Stimulated activated CD4-positive, alpha-beta T cell treated with anti-CD3 and anti-CD28 coated beads, Interleukin-1b, Interleukin-23, amount 100 ng/mL, for 48 hours (primary cell): ENCODE results near the gene ZNF775.

ENCODE experiments used
- DNase-seq: peaks from one replicate; pipeline ENCODE4 v3.0.0-alpha.2; 2020

ZNF775 gene

DNA sequence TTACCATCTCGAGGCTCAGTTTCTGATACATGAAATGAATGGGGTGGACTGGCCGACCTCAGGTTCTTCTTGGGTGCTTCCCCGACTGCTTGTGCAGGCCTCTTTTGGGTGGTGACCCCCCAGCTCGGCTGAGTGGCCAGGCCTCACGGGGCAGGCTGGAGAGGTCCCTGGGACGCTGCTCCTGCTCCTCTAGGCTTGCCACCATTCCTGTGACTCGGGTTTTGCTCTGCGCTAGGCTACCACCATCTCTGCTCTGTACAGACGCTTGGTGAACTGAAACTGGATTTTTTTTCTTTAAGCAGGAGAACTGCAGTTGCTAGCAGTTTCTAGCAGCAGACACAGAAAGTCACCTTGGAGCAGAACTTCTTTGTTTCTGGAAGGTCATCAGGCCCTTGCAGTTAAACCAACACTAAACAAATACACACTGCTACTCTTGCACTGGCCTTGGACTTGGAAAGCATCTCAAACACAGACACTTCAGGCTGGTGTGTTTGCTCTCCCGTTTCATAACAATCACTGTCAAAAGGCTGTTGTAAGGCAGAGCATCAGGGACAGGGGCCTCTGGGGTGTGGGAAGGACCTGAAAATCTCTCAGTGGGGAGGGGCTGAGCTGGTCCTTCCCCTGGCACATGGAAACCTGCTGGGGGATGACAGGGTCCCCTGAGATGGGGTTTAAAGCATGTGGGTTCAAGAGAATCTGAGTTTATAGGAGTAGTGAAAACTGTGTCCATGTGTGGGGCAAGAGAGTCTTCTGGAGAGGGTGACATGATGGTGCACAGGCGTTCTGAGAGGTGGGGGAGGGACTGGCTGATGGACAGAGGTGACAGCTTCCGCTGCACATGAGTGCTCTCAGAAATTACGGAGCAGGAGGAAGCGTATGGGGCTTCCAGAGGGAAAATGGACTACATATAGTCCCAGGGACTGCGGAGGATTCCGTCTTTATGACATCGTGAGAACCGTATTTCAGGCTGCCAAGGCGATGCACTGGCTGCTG lies 36.3 kb downstream of the ZNF775 start:
- DNase-seq, result no peak

DNA sequence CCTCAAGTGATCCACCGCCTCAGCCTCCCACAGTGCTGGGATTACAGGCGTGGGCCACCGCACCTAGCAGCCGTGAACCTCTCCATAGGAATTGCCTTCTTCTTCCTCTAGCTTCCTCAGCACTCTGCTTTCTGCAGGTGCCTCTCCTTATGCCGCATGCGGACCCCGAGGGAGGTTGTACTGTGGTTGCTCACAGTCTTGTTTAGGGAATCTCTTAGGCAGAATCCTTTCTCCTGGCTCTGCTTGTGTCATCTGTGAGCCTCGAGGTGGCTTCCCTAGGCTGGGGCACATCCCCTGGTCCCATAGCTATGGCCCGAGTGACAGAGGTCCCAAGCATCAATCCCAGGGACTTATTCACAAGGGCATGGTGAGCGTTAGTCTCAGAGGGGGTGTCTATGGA lies 38.1 kb downstream of the ZNF775 start:
- DNase-seq, result no peak

DNA sequence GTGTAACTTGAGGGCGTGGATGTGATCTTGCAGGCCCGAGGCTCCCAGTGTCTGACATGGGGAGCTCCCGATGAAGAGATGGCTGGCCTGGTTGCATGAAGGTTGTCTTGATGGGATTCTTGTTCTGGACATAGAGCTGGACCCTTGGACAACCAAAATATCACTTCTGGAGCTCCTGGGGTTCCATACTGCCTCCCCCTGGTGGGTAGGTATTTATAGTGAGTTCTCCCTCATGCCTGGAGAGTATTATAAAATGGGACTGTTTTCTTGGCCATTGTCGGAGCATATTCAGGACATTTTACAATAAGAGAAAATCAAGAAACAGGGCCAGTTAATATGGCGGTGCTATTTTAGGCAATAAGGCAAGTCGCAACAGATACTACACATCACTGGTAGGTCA lies 38.7 kb downstream of the ZNF775 start:
- no peak for DNase-seq

DNA sequence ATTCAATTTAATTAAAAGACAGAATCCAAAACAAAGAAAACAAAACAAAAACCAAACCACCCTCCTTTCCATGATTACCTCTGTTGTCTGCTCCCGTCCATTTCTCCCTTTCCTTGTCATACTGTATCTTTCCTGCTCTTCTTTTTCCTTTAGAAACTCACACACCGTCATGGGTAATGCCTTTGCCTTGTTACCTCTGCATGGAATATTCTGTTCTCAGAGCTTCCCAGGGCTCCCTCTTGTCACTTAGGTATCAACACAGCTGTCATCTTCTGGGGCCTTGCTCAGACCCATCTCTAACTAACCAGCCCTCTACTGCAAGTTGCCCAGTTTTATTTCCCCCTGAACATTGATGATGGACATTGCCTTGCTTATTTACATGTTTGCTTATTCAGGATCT lies 41.1 kb downstream of the ZNF775 start:
- no peak for DNase-seq

DNA sequence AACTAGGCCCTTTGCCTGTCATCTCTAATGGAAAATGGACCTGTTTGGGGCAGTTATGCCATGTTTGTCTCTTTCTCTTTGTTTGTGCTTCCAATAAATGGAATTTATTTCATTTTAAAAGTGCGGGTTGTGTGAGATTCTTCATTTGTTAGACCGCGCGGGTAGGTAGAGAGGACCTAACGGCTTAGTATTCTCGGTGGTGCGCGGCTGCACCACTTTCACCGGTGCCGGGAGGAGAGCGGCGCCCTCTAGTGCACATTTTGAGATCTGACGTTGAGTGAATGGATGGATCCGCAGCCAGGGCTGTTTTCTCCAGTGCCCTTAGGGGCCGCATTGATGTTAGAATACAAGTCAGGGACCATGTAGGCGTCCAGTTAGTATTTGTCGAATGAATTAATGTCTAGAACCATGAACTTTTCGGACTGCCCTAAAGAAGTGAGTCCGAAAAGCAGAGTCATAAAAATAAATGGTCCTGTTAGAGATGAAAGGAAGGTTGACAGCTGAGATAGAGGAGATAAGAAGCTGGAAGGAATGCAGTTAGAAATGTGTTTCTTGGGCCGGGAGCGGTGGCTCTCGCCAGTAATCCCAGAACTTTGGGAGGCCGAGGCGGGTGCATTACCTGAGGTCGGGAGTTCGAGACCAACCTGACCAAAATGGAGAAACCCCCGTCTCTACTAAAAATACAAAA lies 42.0 kb downstream of the ZNF775 start:
- DNase-seq, result peak; percentile 83

DNA sequence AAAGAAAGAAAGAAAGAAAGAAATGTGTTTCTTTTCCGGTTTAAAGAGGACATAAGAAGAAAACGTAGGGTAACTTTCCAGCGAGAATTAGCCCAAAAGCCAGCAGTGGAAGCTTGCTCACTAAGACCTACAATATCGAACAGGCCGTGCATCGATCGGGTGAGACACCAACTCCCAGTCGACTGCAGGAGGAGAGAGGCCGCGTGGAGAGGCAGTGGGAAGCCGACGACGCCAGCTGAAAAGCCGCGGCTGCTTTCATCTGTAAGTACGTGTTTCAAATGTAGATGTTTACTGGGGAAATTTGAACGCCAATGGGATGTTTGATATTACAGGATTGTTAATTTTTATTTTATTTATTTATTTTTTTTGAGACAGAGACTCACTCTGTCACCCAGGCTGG lies 42.7 kb downstream of the ZNF775 start:
- no peak for DNase-seq

DNA sequence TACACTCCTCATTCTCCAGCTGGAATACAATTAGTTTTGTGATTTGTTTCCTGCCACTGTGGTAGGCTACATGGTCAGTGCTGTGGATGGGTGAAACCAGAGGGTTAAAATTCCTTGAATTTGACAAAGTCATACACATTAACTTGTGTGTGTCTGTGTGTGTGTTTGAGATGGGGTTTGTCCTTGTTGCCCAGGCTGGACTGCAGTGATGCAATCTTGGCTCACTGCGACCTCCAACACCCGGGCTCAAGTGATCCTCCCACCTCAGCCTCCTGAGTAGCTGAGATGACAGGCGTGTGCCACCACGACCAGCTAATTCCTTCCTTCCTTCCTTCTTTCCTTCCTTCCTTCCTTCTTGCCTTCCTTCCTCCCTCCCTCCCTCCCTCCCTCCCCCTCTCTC lies 46.5 kb downstream of the ZNF775 start:
- no peak for DNase-seq

DNA sequence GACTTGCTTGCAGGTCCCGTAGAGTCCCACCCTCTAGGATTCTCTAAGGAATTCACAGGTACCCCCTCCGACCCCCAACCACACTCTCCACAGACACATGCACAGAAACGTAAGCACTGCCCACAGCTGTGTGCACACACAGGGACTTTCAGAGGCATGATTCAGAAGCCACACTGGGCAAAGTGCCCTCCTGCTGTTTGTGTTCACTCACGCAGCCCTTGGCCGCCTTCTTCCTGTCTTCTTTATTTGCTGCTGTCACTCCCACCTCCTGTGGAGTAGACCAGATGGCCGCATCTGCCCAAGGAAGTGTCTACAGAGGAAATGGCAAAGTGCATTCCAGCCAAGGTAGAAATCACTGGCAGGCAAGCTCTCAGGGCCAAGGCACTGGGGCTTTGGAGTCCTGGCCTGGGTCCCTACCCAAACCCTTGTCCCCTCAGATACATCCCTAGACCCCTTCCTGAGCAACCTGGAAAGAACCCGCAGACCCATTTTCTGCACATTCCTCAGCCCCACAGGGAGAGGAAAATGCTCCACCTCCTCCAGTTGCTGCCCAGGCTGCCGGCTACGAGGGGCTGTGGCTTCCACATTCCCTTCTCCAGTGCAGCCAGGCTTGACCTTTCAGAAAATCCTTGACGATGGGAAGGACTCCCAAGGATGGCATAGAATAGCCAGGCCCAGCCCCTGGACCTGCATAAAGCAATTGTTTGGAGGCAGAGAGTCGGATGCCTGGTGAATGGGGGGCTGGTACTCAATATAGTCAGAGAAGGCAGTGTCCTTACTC lies 49.7 kb downstream of the ZNF775 start:
- DNase-seq, result no peak

DNA sequence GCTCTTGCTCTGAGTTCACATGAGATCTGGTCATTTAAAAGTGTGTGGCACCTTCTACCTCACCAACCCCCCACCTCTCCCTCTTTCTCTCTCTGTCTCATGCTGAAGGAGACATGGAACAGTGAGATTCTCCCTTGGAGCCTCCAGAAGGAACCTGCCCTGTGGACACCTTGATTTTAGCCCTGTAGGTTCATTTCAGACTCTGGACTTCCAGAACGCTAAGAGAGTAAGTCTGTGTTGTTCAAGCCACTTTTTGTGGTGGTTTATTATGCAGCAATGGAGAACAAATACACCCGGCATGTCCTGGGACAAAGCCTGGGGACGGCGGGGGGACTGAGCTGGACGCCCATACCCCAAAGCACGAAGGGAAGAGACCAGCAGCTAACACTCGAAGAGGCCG lies 50.6 kb downstream of the ZNF775 start:
- DNase-seq, result no peak

DNA sequence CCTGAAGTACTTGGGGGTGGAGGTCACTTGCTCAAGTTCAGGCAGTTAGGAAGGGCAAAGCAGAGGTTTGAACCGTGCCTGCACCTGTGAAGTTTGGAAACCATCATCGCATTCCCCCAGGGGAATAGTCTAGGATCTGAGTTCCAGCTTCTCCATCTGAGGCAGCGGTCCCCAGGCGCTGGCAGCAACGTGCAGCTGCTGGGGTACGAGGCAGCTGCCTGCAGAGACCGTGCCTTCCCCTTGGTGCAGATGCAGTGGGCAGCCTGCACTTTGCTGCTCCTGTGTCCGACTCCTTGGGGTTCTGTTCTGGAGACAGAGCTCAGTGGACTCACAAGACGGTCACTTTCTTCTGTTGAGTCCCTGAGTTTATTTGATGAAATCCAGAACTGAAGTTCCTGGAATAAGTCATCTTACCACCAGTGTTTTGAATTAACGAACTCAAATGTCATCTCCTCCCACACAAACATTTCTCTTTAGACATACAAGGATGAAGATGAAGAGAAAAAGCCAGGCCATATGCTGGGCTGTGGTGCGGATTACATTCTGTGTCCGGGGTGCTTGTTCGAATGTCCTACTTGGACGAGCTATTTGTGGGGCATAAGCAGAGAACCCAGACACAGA lies 51.4 kb downstream of the ZNF775 start:
- DNase-seq, result no peak

DNA sequence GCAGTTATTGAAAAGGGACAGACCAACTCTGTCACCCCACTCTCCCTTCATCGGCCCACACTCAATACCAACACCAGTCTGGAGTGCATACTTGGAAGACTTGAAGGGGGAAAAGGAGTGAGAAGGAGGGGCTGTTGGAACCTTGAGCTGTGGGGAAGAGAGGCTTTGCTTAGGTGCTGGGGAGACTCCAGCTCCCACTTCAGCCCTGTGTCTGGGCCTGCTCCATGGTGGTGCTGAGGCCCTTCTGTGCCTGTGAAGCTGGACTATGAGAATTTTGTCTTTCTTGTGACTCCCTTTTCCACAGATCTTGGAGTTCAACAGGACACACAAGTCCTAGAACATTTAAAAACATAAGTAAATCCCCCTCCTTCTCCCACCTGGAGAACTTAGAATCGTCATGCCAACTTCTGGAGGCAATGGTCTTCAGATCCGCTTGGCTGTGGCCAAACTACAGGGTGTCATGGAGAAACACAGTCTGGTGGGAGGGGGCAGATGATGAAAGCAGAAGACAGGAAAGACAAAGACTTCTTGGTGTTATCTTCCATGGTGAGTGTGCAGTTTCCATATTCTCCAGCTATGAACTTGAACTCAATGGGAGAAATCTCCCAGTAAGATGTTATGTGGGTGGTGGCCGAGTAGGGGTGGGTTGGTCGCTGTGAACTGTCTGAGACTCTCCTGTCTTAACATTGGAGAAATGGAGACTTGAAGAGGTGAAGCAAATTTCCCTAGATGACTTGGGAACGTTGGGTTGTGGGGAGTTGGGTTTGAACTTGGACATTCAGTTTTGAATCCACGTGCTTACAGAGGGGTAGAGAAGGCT lies 52.9 kb downstream of the ZNF775 start:
- no peak for DNase-seq

DNA sequence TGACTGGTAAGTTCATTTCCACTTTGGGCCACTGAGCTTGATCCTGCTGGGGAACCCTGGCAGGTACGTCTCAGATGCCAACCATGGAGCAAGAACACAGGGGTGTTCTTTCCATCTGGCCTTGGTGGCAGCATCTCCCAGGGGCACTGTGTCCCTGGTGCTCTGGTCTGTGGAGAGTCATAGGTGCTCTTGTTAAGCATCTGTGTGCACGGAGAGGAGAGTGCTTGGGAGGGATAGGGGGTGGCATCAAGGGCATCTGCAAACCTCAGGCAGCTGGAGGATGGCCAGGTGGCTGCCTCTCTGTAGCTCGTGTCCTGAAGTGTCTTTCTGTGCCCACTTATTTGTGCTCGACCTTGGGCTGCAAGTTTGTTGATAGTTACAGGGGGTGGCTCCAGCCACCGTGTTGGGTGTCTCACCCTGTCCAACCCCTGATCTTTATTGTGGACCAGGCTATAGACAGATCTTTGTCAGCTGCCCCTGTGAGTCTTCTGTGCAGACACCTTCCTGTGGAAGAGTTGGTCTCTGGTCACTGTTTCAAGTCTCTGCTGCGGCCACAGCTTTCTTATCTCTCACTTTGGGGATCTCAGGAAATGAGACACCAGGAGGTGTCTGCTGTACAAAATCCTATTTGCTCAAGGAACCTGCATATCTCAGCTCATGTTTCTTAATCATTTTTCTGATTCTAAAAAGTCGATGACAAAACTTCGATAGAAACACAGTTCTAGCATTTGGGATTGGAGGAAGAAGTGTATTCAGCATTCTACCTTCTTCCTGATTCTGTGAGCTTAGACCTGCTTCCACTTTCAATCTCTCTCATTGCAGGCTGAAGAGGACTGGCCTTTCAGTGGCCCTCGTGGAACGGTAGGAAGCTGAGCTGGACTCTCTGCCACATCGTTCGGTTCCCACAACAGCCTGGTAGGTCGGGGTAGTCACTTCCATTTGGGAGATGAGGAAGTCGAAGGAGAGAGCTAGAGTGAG lies 54.1 kb downstream of the ZNF775 start:
- DNase-seq, result no peak

DNA sequence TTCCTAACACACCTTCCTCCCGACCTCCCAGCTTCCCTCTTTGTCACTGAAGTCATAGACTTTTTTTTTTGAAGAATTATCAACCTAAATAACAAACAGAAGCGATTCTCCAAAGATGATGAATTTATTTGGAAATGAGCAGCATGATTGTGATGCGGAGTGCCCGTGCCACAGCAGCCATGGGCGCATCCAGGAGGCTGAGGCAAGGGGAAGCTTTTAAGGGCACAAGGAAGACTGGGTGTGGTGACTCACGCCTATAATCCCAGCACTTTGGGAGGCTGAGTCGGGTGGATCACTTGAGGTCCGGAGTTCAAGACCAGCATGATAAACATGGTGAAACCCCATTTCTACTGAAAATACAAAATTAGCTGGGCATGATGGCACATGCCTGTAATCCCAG lies 55.1 kb downstream of the ZNF775 start:
- no peak for DNase-seq

DNA sequence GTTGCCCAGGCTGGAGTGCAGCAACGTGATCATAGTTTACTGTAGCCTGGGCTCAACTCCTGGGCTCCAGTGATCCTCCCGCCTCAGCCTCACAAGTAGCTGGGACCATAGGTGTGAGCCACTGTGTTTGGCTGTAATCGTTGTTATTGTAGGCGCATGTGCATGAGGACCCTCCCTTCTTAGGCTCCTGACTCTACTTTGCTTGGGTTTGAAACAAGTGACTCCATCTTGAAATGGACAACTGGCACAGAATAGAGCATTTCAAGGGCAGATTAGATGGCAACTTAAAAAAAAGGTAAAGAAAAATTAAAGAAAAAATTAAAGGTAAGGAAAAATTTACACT lies 55.9 kb downstream of the ZNF775 start:
- no peak for DNase-seq

DNA sequence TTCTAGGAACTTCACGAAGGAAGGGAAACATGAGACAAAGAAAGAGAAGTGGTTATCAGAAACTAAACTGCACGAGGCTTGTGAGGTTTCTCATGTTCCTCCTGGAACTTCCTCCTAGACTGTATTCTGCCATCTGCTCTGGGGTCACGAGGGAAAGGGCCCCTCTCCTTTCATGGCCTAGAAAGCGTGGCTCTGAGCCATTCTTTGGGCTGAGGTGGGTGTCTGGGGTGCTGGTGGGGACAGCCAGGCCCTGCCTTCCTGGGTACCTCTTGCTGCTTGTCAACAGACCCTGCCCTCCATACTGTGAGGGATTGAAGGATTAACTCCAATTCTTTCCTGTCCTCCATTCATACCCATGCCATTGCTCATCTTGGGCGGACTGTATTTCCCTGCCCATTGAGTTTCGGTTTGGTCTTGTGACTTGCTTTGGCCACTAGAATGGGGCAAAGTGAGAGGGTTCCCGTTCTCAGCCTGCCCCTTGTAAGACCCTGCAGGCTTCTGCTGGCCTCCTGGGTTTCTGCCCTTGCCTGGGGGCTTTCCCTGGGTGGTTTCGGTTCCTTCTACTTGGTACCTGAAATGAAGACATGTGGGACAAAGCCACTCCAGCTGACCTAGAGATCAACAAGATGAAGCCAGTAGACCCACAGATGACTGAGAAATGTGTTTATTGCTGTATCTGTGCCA lies 56.4 kb downstream of the ZNF775 start:
- DNase-seq, result no peak

DNA sequence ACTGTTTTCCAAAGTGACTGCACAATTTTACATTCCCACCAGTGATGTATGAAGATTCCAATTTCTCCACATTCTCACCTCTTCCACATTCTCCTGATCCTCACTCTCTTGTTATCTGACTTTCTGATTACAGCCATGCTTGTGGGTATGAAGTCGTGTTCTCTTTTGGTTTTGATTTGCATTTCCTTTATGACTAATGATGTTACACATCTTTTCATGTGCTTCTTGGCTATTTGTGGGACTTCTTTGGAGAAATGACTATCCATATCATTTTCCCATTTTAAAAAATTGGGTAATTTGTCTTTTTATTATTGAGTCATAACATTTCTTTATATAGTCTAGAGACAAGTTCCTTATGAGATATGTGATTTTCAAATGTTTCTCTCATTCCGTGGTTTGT lies 60.8 kb downstream of the ZNF775 start:
- no peak for DNase-seq

DNA sequence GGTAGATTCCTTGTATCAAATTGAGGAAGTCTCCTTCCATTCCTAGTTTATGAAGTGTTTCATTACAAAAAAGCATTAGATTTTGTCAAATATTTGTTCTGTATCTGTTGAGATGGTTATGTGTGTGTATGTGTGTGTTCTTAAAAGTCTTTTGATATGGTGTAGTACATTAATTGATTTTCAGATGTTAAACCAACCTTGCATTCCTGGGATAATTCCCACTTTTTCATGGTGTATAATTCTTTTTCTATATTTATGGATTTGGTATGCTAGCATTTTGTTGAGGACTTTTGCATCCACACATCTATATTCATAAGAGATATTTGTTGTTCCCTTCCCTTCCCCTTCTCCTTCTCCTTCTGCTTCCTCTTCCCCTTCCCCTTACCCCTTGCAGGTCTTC lies 62.4 kb downstream of the ZNF775 start:
- DNase-seq, result no peak

DNA sequence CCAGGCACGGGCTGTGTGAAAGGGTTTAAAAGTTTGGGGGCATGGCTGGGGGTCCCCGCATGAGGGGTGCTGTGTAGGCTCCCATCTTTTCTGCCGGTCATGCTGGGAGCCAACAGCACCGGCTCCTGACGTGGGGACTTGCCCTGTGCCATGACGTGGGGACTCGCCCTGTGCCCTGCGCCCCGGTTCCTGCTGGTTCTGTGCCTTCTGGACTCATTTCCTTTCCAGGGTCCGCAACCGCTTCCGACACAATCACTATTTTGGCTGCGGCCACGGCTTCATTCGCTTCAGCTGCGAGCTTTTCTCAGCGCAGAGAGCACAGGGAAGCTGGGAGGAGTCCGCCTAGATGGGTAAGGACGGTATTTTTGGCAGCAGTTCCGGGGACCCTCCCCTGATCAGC lies 63.7 kb downstream of the ZNF775 start:
- DNase-seq, result no peak

DNA sequence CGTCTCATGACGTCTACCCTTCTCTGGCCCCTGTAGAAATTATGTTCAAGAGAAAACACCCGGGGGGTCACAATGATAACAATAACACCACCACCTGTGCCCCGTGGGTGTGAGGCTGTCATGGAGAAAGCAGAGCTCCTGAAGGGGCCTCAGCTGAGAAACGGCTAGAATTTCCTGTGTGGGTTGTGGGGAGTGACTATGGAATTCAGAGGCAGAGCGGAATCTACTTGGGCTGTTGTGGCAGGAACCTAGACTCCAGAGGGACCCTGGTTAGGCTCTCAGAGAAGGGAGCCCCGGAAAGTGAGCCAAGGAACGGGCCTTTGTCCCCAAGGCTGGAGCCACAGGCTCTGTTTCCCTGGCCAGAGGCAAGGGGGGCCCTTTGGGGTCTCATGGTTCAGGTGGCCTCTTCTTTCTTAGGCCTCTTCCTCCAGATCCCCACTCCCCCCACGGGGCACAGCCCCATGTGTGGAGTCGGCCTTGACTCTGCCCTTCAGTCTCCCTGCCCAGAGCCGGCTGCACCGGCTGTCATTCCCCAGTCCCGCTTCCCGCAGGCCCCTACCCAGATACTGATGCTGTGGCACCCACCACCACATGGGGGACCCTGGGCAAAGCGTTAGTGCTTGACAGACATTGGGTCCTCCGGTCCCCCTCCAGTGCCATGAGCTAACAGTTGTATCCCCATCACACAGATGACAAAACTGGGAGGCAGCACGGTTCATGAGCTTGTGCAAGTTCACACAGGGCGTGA lies 64.8 kb downstream of the ZNF775 start:
- no peak for DNase-seq
